GM23338 (cell line): ENCODE results near the gene EPHA4. TPM values are rescaled to one million over a fixed set of nuclear protein-coding genes. Genes with fewer than 3 reads are reported as not detected.

Experiments used
- ATAC-seq: fragments of 200-7000 bp; cut with Tn5 transposase; 3 replicates; pipeline ENCODE4 v1.9.1; 2020
- DNase-seq: peaks from one replicate; pipeline ENCODE4 v3.0.0-alpha.2; 2015; ENCODE audit warnings: low spot score
- H2AFZ ChIP-seq: fragments of 200-600 bp; sonication (generic); 2 replicates; pipeline ENCODE4 v1.8.0; 2016; ENCODE audit warnings: antibody characterized with exemption, mild to moderate bottlenecking, moderate library complexity
- H3F3A ChIP-seq: fragments of 200-600 bp; sonication (generic); replicated peaks from 2 replicates; pipeline ENCODE4 v1.8.0; 2017; ENCODE audit warnings: antibody characterized with exemption, mixed run types, low read depth
- H3K27ac ChIP-seq: fragments of 200-600 bp; sonication (generic); 2 replicates; pipeline ENCODE4 v1.6.1; 2016; ENCODE audit warnings: low read depth
- H3K27me3 ChIP-seq: fragments of 200-600 bp; sonication (generic); 2 replicates; pipeline ENCODE4 v1.8.0; 2016; ENCODE audit warnings: mild to moderate bottlenecking, mixed run types, moderate library complexity; ENCODE audit not compliant: insufficient read depth
- H3K36me3 ChIP-seq: fragments of 200-600 bp; sonication (generic); 2 replicates; pipeline ENCODE4 v1.8.0; 2016; ENCODE audit warnings: mild to moderate bottlenecking; ENCODE audit not compliant: insufficient read depth
- H3K4me1 ChIP-seq: fragments of 200-600 bp; sonication (generic); 2 replicates; pipeline ENCODE4 v1.8.0; 2016; ENCODE audit warnings: mild to moderate bottlenecking, moderate library complexity; ENCODE audit not compliant: insufficient read depth
- H3K4me2 ChIP-seq: fragments of 200-600 bp; sonication (generic); 2 replicates; pipeline ENCODE4 v1.7.1; 2017; ENCODE audit warnings: mixed run types
- H3K4me3 ChIP-seq: fragments of 200-600 bp; sonication (generic); 2 replicates; pipeline ENCODE4 v1.6.1; 2016; ENCODE audit warnings: mixed run types
- H3K79me2 ChIP-seq: fragments of 200-600 bp; sonication (generic); replicated peaks from 2 replicates; pipeline ENCODE4 v1.8.0; 2017; ENCODE audit warnings: mild to moderate bottlenecking; ENCODE audit not compliant: insufficient read depth
- H3K9me2 ChIP-seq: fragments of 200-600 bp; sonication (generic); 2 replicates; pipeline ENCODE4 v1.8.0; 2017; ENCODE audit not compliant: insufficient read depth
- H4K20me1 ChIP-seq: fragments of 200-600 bp; sonication (generic); replicated peaks from 2 replicates; pipeline ENCODE4 v1.8.0; 2017; ENCODE audit warnings: mild to moderate bottlenecking; ENCODE audit not compliant: insufficient read depth
- H3K27ac Mint-ChIP-seq: 2 replicates; pipeline ENCODE4 v1.8.0; 2020; ENCODE audit warnings: inconsistent platforms, mild to moderate bottlenecking, moderate library complexity, mixed read lengths
- H3K27me3 Mint-ChIP-seq: 3 replicates; pipeline ENCODE4 v1.8.0; 2022; ENCODE audit warnings: low read depth, mild to moderate bottlenecking, moderate library complexity, mixed read lengths, inconsistent platforms; ENCODE audit not compliant: insufficient read depth, poor library complexity
- H3K36me3 Mint-ChIP-seq: 3 replicates; pipeline ENCODE4 v1.8.0; 2021; ENCODE audit warnings: low read depth, mild to moderate bottlenecking, inconsistent platforms, moderate library complexity, mixed read lengths
- H3K4me1 Mint-ChIP-seq: 3 replicates; pipeline ENCODE4 v1.8.0; 2020; ENCODE audit warnings: mild to moderate bottlenecking, inconsistent platforms, mixed read lengths
- H3K4me3 Mint-ChIP-seq: 3 replicates; pipeline ENCODE4 v1.8.0; 2021; ENCODE audit warnings: moderate library complexity, mild to moderate bottlenecking, inconsistent platforms, mixed read lengths
- H3K9me3 Mint-ChIP-seq: 3 replicates; pipeline ENCODE4 v1.8.0; 2020; ENCODE audit warnings: moderate library complexity, mild to moderate bottlenecking, inconsistent platforms, mixed read lengths
- NANOG ChIP-seq: IDR thresholded peaks from 2 replicates; pipeline ENCODE4 v1.6.1; 2016; ENCODE audit warnings: antibody characterized with exemption, borderline replicate concordance
- POLR2AphosphoS5 ChIP-seq: IDR thresholded peaks from 2 replicates; pipeline ENCODE4 v1.6.1; 2016; ENCODE audit warnings: antibody characterized with exemption, low read depth
- STAT1 ChIP-seq: IDR thresholded peaks from one replicate; pipeline ENCODE4 v1.6.1; 2016; ENCODE audit warnings: antibody characterized with exemption; ENCODE audit not compliant: unreplicated experiment
- ZNF462 ChIP-seq: fragments of 250-450 bp; sonication (Bioruptor Pico); IDR thresholded peaks from 2 replicates; pipeline ENCODE4 v1.5.0; 2020; ENCODE audit warnings: mild to moderate bottlenecking, moderate library complexity
- polyA plus RNA-seq: library from polyadenylated mRNA; unstranded; fragments of >200 nt; fragmentation: Nextera tagmentation; extraction: Ambion mirVana; gene quantifications from 2 replicates; pipeline ENCODE4 v1.2.1, GENCODE V29; 2016
- total RNA-seq: library from RNA; depleted of rRNA; stranded (reverse); fragments of >200 nt; shearing (Covaris generic); gene quantifications from 2 replicates; pipeline ENCODE4 v1.2.3, GENCODE V29; 2014
- TF ChIP-seq, protein P1 (sequence below): IDR thresholded peaks from 2 replicates; pipeline ENCODE4 v1.6.1; 2016; ENCODE audit warnings: antibody characterized with exemption
- TF ChIP-seq, protein P2 (sequence below), 2 experiments: fragments of 200-600 bp in 1 of 2; sonication (generic) in 1 of 2; conservative IDR thresholded peaks; 2 replicates each; pipeline versions ENCODE4 v1.5.1 to v1.6.1; 2016 to 2017; ENCODE audit warnings: antibody characterized with exemption in 2 of 2, low read depth in 2 of 2, mild to moderate bottlenecking in 2 of 2, moderate library complexity in 1 of 2

EPHA4 gene
- total and polyA plus RNA-seq, 2 experiments from 2014 or later, result 4.1 to 6.2 TPM

- Histone ChIP-seq H3F3A (no peaks in the 10 kb centered on the region), H4K20me1 (0 out of 2 replicates have a peak, but pooled peaks cover 3% of the 10 kb centered on the region), H3K36me3 (no peaks in the 10 kb centered on the region), H2AFZ (no peak overlapping the region), H3K4me1 (peaks cover 8% of the 10 kb centered on the region; the same call in 1 of the 2 replicates), H3K79me2 (no peaks in the 10 kb centered on the region), H3K4me2 (no peak overlapping the region), H3K27ac (no peak overlapping the region), H3K27me3 (peaks cover 4% of the 10 kb centered on the region; the same call in 1 of the 2 replicates), H3K4me3 (no peak overlapping the region), H3K9me2 (no peaks in the 10 kb centered on the region)
- ATAC-seq (no peak), DNase-seq (no peak)
- H3K9me3 Mint-ChIP-seq, result no peaks in the 10 kb centered on the region
- no peak overlapping the region for H3K27ac Mint-ChIP-seq
- TF ChIP-seq, protein P1, sequence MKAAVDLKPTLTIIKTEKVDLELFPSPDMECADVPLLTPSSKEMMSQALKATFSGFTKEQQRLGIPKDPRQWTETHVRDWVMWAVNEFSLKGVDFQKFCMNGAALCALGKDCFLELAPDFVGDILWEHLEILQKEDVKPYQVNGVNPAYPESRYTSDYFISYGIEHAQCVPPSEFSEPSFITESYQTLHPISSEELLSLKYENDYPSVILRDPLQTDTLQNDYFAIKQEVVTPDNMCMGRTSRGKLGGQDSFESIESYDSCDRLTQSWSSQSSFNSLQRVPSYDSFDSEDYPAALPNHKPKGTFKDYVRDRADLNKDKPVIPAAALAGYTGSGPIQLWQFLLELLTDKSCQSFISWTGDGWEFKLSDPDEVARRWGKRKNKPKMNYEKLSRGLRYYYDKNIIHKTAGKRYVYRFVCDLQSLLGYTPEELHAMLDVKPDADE, result no peak
- TF ChIP-seq, protein P2, sequence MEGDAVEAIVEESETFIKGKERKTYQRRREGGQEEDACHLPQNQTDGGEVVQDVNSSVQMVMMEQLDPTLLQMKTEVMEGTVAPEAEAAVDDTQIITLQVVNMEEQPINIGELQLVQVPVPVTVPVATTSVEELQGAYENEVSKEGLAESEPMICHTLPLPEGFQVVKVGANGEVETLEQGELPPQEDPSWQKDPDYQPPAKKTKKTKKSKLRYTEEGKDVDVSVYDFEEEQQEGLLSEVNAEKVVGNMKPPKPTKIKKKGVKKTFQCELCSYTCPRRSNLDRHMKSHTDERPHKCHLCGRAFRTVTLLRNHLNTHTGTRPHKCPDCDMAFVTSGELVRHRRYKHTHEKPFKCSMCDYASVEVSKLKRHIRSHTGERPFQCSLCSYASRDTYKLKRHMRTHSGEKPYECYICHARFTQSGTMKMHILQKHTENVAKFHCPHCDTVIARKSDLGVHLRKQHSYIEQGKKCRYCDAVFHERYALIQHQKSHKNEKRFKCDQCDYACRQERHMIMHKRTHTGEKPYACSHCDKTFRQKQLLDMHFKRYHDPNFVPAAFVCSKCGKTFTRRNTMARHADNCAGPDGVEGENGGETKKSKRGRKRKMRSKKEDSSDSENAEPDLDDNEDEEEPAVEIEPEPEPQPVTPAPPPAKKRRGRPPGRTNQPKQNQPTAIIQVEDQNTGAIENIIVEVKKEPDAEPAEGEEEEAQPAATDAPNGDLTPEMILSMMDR (conservative IDR thresholded peaks at IDR 0.05; ENCODE audit: low read depth in 2 of 2), result no peak
- TF ChIP-seq ZNF462 (CRISPR knock-in tag) (no peak), NANOG (no peak), POLR2AphosphoS5 (no peak), STAT1 (no peak)
- H3K36me3 Mint-ChIP-seq, result no peaks in the 10 kb centered on the region
- peaks cover 24% of the 10 kb centered on the region for H3K4me1 Mint-ChIP-seq
- H3K27me3 Mint-ChIP-seq, result no peaks in the 10 kb centered on the region
- H3K4me3 Mint-ChIP-seq, result no peak overlapping the region
These were observed 112.0 kb downstream of the EPHA4 start for GRCh38 chr2:221460136-221460535.
